Measurements from ENCODE around the gene MALAT1.

DNA sequence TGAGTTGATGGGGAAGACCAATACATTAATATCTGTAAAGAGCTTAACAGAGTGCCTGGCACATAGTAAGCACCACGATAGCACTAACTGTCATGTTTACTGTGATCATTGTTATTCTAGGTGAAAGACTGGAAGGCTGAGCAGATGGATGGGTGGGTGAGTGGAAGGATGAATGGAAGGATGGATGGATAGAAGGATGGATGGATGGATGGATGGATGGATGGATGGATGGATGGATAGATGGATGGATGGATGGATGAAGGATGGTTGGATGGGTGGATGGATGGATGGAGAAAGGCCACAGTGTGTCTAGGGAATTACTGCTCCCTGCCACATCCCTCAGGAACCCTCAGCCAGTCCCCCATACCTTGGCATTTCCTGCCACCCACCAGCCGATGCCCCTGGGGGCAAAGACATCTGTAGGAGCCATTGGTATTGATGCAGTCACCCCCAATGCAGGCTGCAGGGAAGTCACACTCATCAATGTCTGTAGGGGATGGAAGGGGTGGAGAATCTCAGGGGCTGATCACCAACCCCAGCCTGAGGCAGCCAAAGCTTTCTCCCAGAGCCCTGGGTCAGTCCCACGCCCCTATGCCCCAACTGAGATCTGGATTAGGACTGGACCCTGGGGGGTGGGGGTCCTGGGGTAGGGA lies 44.0 kb downstream of the MALAT1 start:
- TF ChIP-seq RAD21 (IDR thresholded peaks at IDR 0.05; ENCODE audit: low read depth) (no peak), YY1 (IDR thresholded peaks at IDR 0.05; ENCODE audit: low read depth) (no peak), CREB1 (IDR thresholded peaks at IDR 0.05; ENCODE audit: low read depth) (no peak), EP300 (IDR thresholded peaks at IDR 0.05; ENCODE audit: borderline replicate concordance) (no peak), FOXM1 (IDR thresholded peaks at IDR 0.05; ENCODE audit: borderline replicate concordance, low read depth) (no peak), NFIC (IDR thresholded peaks at IDR 0.05) (no peak), CEBPB (IDR thresholded peaks at IDR 0.05) (no peak)
- TF ChIP-seq, protein P1, sequence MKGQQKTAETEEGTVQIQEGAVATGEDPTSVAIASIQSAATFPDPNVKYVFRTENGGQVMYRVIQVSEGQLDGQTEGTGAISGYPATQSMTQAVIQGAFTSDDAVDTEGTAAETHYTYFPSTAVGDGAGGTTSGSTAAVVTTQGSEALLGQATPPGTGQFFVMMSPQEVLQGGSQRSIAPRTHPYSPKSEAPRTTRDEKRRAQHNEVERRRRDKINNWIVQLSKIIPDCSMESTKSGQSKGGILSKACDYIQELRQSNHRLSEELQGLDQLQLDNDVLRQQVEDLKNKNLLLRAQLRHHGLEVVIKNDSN (IDR thresholded peaks at IDR 0.05): no peak
- TF ChIP-seq, protein P2, sequence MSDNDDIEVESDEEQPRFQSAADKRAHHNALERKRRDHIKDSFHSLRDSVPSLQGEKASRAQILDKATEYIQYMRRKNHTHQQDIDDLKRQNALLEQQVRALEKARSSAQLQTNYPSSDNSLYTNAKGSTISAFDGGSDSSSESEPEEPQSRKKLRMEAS (IDR thresholded peaks at IDR 0.05): no peak
